Measurements from ENCODE around the gene SLC10A1.

SLC10A1 gene

DNA sequence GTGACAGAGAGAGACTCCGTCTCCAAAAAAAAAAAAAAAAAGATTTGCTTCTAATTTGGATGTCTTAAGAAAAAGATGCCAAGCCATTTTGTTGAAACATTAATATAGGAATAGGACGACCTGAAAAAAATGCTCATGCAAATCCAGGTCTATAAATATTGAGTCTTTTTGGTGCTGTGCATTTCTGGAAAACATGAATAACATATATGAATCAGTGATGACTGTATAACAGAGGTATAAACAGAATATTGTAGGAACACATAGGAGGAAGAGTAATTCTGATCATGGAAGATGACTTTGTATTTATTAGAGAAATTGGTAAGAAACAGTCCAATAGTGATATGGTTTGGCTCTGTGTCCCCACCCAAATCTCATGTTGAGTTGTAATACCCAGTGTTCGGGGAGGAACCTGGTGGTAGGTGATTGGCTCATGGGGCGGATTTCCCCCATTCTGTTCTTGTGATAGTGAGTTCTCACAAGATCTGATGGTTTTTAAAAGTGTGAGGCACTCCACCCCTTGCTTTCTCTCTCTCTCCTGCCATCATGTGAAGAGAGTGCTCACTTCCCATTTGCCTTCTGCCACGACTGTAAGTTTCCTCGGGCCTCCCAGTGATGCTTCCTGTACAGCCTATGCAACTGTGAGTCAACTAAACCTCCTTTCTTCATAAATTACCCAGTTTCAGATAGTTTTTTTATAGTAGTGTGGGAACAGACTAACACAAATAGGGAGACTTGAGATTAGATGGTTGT is 33.1 kb downstream of the SLC10A1 start:
- TF ChIP-seq, protein P1, sequence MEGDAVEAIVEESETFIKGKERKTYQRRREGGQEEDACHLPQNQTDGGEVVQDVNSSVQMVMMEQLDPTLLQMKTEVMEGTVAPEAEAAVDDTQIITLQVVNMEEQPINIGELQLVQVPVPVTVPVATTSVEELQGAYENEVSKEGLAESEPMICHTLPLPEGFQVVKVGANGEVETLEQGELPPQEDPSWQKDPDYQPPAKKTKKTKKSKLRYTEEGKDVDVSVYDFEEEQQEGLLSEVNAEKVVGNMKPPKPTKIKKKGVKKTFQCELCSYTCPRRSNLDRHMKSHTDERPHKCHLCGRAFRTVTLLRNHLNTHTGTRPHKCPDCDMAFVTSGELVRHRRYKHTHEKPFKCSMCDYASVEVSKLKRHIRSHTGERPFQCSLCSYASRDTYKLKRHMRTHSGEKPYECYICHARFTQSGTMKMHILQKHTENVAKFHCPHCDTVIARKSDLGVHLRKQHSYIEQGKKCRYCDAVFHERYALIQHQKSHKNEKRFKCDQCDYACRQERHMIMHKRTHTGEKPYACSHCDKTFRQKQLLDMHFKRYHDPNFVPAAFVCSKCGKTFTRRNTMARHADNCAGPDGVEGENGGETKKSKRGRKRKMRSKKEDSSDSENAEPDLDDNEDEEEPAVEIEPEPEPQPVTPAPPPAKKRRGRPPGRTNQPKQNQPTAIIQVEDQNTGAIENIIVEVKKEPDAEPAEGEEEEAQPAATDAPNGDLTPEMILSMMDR (IDR thresholded peaks at IDR 0.05; ENCODE audit: poor library complexity, severe bottlenecking) = no peak
- no peak for ATAC-seq (ENCODE audit: low read depth)
- Histone ChIP-seq H3K27me3 (ENCODE audit: insufficient read depth, poor library complexity, severe bottlenecking) (no peaks in the 10 kb centered on the region), H3K9me3 (ENCODE audit: severe bottlenecking) (no peaks in the 10 kb centered on the region), H3K4me1 (ENCODE audit: insufficient read depth, poor library complexity, severe bottlenecking) (peaks cover 7% of the 10 kb centered on the region), H3K27ac (ENCODE audit: poor library complexity, severe bottlenecking) (no peak overlapping the region), H3K4me3 (ENCODE audit: severe bottlenecking) (no peak overlapping the region), H3K36me3 (ENCODE audit: low read depth) (peaks cover 19% of the 10 kb centered on the region)
- DNase-seq (ENCODE audit: low spot score) = no peak

DNA sequence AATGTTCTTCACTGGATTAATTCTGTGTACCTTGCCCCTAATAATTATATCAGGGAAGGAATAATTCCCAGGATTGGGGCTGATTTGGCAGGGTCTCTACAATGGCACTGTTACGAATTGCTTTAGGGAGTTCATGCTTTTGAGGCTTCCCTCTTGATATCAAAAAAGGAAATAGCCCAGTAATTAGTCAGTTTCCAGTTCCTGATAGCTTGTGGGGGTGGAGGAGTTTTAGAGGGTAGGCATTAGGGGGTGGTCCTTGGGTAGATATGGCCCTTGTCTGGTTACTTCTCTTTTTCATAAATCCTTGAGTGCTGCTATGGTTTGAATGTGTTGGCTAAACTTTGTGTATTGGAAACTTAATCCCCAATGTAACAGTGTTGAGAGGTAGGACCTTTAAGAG is 36.2 kb downstream of the SLC10A1 start:
- Histone ChIP-seq H3K36me3 (ENCODE audit: low read depth) (no peaks in the 10 kb centered on the region), H3K27ac (ENCODE audit: poor library complexity, severe bottlenecking) (no peak overlapping the region), H3K9me3 (ENCODE audit: severe bottlenecking) (no peaks in the 10 kb centered on the region), H3K4me1 (ENCODE audit: insufficient read depth, poor library complexity, severe bottlenecking) (no peaks in the 10 kb centered on the region), H3K4me3 (ENCODE audit: severe bottlenecking) (no peak overlapping the region), H3K27me3 (ENCODE audit: insufficient read depth, poor library complexity, severe bottlenecking) (no peaks in the 10 kb centered on the region)
- TF ChIP-seq, protein P1 (IDR thresholded peaks at IDR 0.05; ENCODE audit: poor library complexity, severe bottlenecking) = no peak
- DNase-seq (ENCODE audit: low spot score) (no peak), ATAC-seq (ENCODE audit: low read depth) (no peak)

DNA sequence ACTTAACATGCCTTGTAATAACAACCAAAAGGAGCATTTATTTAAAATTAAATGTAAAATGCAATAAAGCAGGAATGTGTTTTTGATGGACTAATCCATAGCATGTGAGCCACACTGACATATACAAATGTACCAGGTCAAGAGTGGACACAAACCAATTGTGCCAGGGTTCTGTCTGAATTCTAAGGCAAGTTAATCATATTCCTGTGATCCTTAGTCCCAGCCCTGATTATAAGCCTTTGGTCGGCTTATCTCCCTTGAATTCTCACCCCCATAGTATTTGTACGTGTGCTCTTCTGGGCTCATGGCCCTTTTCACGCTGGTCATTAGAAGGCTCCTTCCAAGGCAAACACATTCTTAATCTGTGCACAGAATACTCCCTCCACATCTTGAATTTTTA is 40.7 kb downstream of the SLC10A1 start:
- no peaks in the 10 kb centered on the region for H3K9me3 ChIP-seq (ENCODE audit: severe bottlenecking)
- no peak for ATAC-seq (ENCODE audit: low read depth)
- no peaks in the 10 kb centered on the region for H3K27me3 ChIP-seq (ENCODE audit: insufficient read depth, poor library complexity, severe bottlenecking)
- H3K4me3 ChIP-seq (ENCODE audit: severe bottlenecking) = no peak overlapping the region
- H3K36me3 ChIP-seq (ENCODE audit: low read depth) = no peaks in the 10 kb centered on the region
- TF ChIP-seq, protein P1 (IDR thresholded peaks at IDR 0.05; ENCODE audit: poor library complexity, severe bottlenecking) = no peak
- no peak overlapping the region for H3K27ac ChIP-seq (ENCODE audit: poor library complexity, severe bottlenecking)
- no peak for DNase-seq (ENCODE audit: low spot score)
- H3K4me1 ChIP-seq (ENCODE audit: insufficient read depth, poor library complexity, severe bottlenecking) = no peaks in the 10 kb centered on the region

DNA sequence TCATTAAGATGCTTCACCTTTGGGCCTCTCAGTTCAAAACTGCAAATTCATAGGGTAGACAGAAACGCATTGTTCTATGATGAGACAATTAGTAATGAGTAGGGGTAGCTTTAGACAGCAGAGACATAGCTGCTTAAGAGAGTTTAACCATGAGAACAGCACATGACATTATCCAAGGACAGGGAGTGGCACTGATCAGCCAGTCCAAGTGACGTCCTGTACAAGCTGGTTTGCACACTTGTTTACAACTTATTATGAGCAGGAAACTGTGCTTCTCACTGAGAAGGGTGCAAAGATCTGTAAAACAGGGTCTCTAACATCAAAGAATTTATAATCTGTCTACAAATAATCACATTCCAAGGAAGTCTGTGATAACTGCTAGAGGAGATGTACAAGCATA is 41.3 kb downstream of the SLC10A1 start:
- TF ChIP-seq, protein P1 (IDR thresholded peaks at IDR 0.05; ENCODE audit: poor library complexity, severe bottlenecking) = no peak
- Histone ChIP-seq H3K4me3 (ENCODE audit: severe bottlenecking) (no peak overlapping the region), H3K9me3 (ENCODE audit: severe bottlenecking) (no peaks in the 10 kb centered on the region), H3K4me1 (ENCODE audit: insufficient read depth, poor library complexity, severe bottlenecking) (no peaks in the 10 kb centered on the region), H3K27me3 (ENCODE audit: insufficient read depth, poor library complexity, severe bottlenecking) (no peaks in the 10 kb centered on the region), H3K27ac (ENCODE audit: poor library complexity, severe bottlenecking) (no peak overlapping the region), H3K36me3 (ENCODE audit: low read depth) (no peaks in the 10 kb centered on the region)
- ATAC-seq (ENCODE audit: low read depth) = no peak
- no peak for DNase-seq (ENCODE audit: low spot score)

DNA sequence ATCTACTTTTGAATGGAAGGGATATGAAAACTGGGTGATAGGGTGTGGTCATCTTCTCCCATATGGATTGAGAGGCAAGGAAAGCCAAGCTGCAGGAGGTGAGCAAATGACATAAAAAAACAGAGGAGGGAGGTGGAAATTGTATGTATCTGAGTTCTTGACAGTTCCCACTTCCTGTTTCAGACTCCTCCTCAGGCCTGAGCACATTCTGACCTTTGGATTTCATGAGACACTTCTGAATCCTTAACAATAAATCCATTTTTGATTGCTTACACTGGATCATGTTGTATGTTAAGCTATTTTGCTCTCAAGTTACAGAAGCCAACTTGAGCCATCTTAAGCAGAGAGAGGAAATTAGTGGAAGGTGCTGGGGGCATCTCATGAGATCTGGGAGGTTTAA is 41.7 kb downstream of the SLC10A1 start:
- DNase-seq (ENCODE audit: low spot score) = no peak
- Histone ChIP-seq H3K4me1 (ENCODE audit: insufficient read depth, poor library complexity, severe bottlenecking) (no peaks in the 10 kb centered on the region), H3K9me3 (ENCODE audit: severe bottlenecking) (no peaks in the 10 kb centered on the region), H3K36me3 (ENCODE audit: low read depth) (no peaks in the 10 kb centered on the region), H3K27me3 (ENCODE audit: insufficient read depth, poor library complexity, severe bottlenecking) (no peaks in the 10 kb centered on the region), H3K27ac (ENCODE audit: poor library complexity, severe bottlenecking) (no peak overlapping the region), H3K4me3 (ENCODE audit: severe bottlenecking) (no peak overlapping the region)
- TF ChIP-seq, protein P1 (IDR thresholded peaks at IDR 0.05; ENCODE audit: poor library complexity, severe bottlenecking) = no peak
- no peak for ATAC-seq (ENCODE audit: low read depth)
